Stimulated activated CD8-positive, alpha-beta memory T cell treated with anti-CD3 and anti-CD28 coated beads, Interleukin-7, amount 100 ng/mL, for 4 hours (primary cell): ENCODE results near the gene TGIF2LX.
"Not testable (repeated sequence)": the region's sequence is repeated elsewhere in the genome, so short reads cannot be mapped to it uniquely, and the experiment has no call there.

Source experiments
- DNase-seq, 2 donors: peaks; one replicate each; pipeline ENCODE4 v3.0.0-alpha.2; 2020; ENCODE audit warnings: low read depth in 2 of 2

The TGIF2LX gene

GRCh38 chrX:89921665-89922064 is at the start of gene TGIF2LX:
Gene TGIF2LX (plus strand): TSS chrX:89921908. CDS start chrX:89922086, 178 bp downstream.
- DNase-seq: not testable (repeated sequence)

DNA sequence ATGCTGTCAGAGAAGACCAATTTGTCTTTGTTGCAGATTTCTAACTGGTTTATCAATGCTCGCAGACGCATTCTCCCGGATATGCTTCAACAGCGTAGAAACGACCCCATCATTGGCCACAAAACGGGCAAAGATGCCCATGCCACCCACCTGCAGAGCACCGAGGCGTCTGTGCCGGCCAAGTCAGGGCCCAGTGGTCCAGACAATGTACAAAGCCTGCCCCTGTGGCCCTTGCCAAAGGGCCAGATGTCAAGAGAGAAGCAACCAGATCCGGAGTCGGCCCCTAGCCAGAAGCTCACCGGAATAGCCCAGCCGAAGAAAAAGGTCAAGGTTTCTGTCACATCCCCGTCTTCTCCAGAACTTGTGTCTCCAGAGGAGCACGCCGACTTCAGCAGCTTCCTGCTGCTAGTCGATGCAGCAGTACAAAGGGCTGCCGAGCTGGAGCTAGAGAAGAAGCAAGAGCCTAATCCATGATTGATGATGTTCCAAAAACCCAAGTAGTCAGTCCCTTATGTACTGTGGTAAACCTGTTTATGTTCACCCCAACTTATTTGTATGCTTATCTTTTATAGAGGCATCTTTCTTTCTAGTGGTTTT is 728 bp downstream of the TGIF2LX start:
- DNase-seq: not testable (repeated sequence)

DNA sequence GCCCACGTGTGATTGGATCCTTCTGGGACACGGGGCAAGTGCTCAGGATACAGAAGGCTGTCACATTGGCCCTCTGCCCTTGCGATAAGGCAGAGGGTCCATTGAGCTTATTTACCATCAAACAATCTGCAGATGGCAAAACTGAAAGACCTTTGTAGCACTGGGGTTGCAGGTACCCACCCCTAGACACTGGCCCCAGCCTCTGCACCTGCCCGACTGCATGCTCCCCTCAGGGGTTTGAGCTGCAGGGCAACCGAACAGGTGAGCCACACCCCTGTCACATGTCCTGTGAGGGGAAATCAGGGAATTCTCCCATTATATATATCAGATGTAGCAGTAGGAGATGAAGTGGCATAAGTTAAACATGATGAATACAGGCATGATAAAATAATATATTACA is 21.4 kb downstream of the TGIF2LX start:
- not testable (repeated sequence) for DNase-seq

- DNase-seq: not testable (repeated sequence)
Observed at GRCh38 chrX:89965588-89965987, 43.9 kb downstream of the TGIF2LX start.
